Activated CD4-positive, alpha-beta memory T cell treated with anti-CD3 and anti-CD28 coated beads, Interleukin-2, amount 10 ng/mL, durations not matched to agents 7 days and 5 days (primary cell): ENCODE results near the gene ZDHHC20. TPM values are rescaled to one million over a fixed set of nuclear protein-coding genes. Genes with fewer than 3 reads are reported as not detected.

Experiments
- CTCF ChIA-PET: fragments of 350-600 bp; sonication (Branson Sonifier 250); formaldehyde crosslinking; loops from one replicate; lab custom pipeline; 2021; ENCODE audit warnings: antibody characterized with exemption, inconsistent platforms; lab: Charles Lee
- POLR2A ChIA-PET: fragments of 350-600 bp; sonication (Branson Sonifier 250); formaldehyde crosslinking; loops from one replicate; lab custom pipeline; 2021; ENCODE audit warnings: antibody characterized with exemption; lab: Charles Lee
- DNase-seq: peaks from one replicate; pipeline ENCODE4 v3.0.0-alpha.2; 2020
- H3K27ac Mint-ChIP-seq: one replicate; pipeline ENCODE4 v1.8.0; 2021; ENCODE audit warnings: mild to moderate bottlenecking, mixed read lengths
- H3K27me3 Mint-ChIP-seq: one replicate; pipeline ENCODE4 v1.8.0; 2021; ENCODE audit warnings: mixed read lengths
- H3K36me3 Mint-ChIP-seq: one replicate; pipeline ENCODE4 v1.8.0; 2021; ENCODE audit warnings: low read depth, mixed read lengths
- H3K4me1 Mint-ChIP-seq: one replicate; pipeline ENCODE4 v1.8.0; 2021; ENCODE audit warnings: mixed read lengths
- H3K4me3 Mint-ChIP-seq: one replicate; pipeline ENCODE4 v1.8.0; 2021; ENCODE audit warnings: mild to moderate bottlenecking, mixed read lengths
- H3K9me3 Mint-ChIP-seq: one replicate; pipeline ENCODE4 v1.8.0; 2021; ENCODE audit warnings: mixed read lengths
- total RNA-seq, 2 experiments: library from RNA; stranded (reverse); gene quantifications; one replicate each; pipeline ENCODE4 v1.2.3, GENCODE V29; 2021

ZDHHC20 gene
- total RNA-seq, 2 experiments from 2014 or later, result 92.0 to 103 TPM

DNA sequence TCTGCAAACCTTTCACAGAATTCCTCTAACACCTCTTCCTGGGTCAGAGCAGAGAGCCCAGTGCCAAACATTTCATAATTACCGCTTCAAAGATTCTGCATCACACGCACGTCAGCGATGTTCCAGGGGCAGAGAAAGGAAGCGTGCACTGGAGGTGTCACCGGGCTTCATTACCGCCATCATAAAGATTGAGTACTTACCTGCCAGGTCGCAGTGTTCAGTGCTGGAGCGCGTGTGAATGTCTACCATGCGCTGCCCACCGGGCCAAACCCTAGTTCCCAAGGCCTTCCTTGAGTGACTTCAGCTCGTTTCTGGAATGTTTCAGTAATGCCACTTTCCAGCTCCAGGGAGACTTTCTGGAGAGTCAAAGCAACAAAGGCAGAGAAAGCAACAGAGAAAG lies 104.4 kb downstream of the ZDHHC20 start:
- H3K36me3 Mint-ChIP-seq, result no peaks in the 10 kb centered on the region
- ChIA-PET POLR2A (no interaction called here), CTCF (no interaction called here)
- no peaks in the 10 kb centered on the region for H3K4me1 Mint-ChIP-seq
- H3K27me3 Mint-ChIP-seq, result no peaks in the 10 kb centered on the region
- no peak for DNase-seq
- no peak overlapping the region for H3K4me3 Mint-ChIP-seq
- no peak overlapping the region for H3K27ac Mint-ChIP-seq
- no peaks in the 10 kb centered on the region for H3K9me3 Mint-ChIP-seq

DNA sequence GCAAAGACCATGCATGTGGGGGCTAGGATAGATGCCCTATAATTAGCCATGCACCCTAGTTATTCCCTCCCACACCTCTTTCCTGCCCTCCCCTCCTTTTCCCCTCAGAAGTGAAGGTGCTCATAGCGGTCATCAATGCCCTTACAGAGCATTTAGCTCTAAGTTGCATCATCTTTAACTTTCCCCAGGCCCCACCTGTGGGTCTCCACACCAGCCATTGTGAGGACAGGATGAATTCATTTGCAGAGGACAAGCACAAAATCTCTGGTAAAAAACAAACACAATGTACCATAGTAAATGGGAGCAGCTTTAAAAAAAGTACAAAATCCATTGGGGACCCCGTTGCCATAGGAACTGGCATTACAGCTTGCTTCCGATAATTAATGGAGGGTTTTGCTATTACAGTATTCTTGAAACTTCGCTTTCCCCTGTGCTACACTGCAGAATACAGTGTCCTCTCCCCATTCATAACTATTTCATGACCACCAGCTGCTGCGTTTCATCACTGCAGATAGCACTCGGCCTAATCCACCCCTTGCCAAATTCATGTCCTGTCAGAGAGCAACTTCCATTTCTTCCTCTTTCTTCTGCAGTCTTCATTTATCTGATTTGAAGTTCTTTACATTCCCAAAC lies 110.5 kb downstream of the ZDHHC20 start:
- H3K27ac Mint-ChIP-seq, result no peak overlapping the region
- H3K27me3 Mint-ChIP-seq, result no peaks in the 10 kb centered on the region
- DNase-seq, result no peak
- no peaks in the 10 kb centered on the region for H3K36me3 Mint-ChIP-seq
- peaks cover 18% of the 10 kb centered on the region for H3K4me1 Mint-ChIP-seq
- no peak overlapping the region for H3K4me3 Mint-ChIP-seq
- no peaks in the 10 kb centered on the region for H3K9me3 Mint-ChIP-seq
- ChIA-PET CTCF (no interaction called here), POLR2A (no interaction called here)

DNA sequence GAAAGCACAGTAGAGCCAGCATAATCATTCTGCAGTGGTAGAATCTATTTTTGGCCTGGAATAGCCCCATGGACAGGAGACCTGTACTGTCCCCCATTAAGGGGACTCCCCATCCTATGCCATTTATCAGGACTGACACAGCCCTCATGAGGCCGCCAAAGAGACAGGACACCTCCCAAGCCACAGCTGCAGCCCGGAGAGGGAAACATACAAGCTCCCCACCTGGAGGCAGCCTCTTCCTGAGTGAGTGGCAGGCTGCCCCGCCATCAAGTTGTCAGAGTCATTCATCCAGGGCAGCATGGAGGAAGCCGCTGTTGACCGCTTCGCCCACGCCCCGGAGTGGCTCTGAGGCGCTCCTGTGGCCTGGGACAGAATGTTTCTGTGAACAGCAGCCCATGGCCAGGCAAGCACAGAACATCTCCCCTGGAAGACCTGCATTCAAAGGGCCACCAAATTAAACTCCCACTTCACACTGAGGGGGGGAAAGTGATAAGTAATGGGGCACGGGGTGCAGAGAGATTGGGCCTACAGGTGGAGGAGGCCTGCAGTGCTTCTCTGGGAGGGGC lies 111.3 kb downstream of the ZDHHC20 start:
- Mint-ChIP-seq H3K9me3 (no peaks in the 10 kb centered on the region), H3K27me3 (no peaks in the 10 kb centered on the region), H3K4me1 (peaks cover 23% of the 10 kb centered on the region), H3K27ac (no peak overlapping the region), H3K36me3 (no peaks in the 10 kb centered on the region), H3K4me3 (no peak overlapping the region)
- ChIA-PET CTCF (interaction anchor here (1.4 kb wide), 1 partner anchor 130 kb away, joined by 3 read pairs; no protein-coding TSS in a partner anchor), POLR2A (no interaction called here)
- no peak for DNase-seq

DNA sequence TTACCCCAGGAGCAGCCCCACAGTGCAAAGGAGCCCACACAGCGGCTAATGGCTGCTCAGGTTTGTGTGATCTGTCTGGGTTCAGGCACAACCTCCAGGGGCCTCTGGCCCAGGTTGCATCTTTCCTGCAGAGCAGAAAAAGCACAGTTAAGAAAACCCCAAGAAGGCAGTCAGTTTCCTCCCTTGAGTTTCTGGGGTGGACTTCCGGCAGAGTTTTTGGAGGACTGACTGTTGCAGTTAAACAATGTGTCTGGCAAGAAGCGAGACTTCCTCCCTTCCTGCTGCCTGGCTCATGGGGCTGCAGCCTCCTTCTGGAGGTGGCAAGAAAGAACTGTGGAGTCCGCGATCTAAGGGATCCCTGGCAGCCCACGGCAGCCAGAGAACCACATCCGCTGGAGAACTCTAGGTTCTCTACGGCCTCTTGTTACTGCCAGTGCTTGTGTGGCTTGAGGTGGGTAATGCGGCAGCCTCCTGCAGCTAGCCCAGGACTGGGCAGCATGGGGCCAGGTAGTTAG lies 114.4 kb downstream of the ZDHHC20 start:
- Mint-ChIP-seq H3K27me3 (no peaks in the 10 kb centered on the region), H3K4me3 (peak overlapping the region; percentile 67), H3K36me3 (no peaks in the 10 kb centered on the region), H3K9me3 (no peaks in the 10 kb centered on the region), H3K27ac (peak overlapping the region; percentile 86), H3K4me1 (peaks cover 31% of the 10 kb centered on the region)
- POLR2A ChIA-PET, result interaction anchor here (1.1 to 3.0 kb wide), 5 partner anchors 14 to 169 kb away, joined by 4 to 11 read pairs (median 5); partner anchors contain the start of genes MRPL57, SKA3 and ZDHHC20
- CTCF ChIA-PET, result interaction anchor here (0.6 to 3.0 kb wide), 3 partner anchors 47 to 133 kb away, joined by 3 to 30 read pairs (median 10); no protein-coding TSS in a partner anchor
- DNase-seq, result peak; percentile 64

DNA sequence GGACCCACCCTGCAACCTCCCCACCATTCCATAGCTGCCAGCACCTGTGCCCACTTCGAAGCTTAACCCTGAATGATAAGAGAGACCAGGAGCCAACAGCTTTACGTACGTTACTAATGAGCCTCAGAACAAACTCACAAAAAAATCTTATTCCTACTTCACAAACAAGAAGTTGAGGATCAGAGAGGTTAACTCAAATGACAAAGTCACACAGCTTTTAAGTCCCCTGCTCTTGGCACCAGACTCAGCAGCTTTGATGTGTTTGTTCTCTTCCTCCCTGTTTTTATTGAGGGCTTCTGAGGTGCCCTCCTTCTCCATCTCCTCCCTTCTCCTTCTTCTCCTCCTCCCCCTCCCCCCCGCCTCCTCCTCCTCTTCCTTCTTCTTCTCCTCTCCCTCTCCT lies 115.4 kb downstream of the ZDHHC20 start:
- no peak for DNase-seq
- H3K36me3 Mint-ChIP-seq, result no peaks in the 10 kb centered on the region
- ChIA-PET POLR2A (interaction anchor here (0.8 to 3.0 kb wide), 7 partner anchors 11 to 168 kb away, joined by 3 to 11 read pairs (median 5); partner anchors contain the start of genes MRPL57, SKA3 and ZDHHC20), CTCF (interaction anchor here (1.3 to 3.0 kb wide), 3 partner anchors 34 to 134 kb away, joined by 3 to 30 read pairs (median 10); no protein-coding TSS in a partner anchor)
- no peaks in the 10 kb centered on the region for H3K27me3 Mint-ChIP-seq
- peak overlapping the region; percentile 67 for H3K4me3 Mint-ChIP-seq
- peak overlapping the region; percentile 86 for H3K27ac Mint-ChIP-seq
- H3K4me1 Mint-ChIP-seq, result peaks cover 31% of the 10 kb centered on the region
- no peaks in the 10 kb centered on the region for H3K9me3 Mint-ChIP-seq

DNA sequence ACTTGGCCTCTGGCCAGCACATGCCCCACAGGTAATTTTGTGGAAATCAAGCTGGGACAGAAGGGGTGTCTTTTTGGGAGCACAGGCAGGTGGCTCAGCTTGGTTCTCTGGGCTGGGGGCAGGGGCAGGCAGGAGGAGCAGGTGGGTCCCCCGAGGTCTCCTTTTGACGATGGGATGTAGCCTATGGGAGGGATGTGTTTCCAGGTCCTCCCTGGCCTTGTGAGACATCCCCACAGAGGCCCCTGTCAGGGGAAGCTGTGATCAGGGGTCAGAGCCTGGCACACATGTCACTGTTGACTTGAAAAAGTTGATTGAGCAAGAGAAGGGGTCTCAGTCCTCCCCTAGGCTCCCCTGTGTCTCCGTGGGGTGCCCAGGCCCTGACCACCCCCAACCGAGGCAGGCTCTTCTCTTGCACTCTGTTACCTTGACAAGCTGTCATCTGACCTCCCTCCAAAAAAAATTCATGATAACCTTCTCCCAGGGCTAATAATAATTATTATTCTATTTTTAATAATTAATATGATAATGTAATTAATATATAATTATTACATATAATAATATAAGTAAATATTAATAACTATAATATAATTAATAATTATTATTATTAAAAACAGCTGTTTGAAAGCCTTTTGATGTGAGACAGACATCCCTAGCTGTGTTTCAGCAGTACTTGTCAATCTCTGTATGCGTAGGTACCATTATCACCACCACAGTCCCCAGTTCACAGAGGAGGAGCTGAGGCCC lies 116.2 kb downstream of the ZDHHC20 start:
- ChIA-PET CTCF (interaction anchor here (0.7 to 3.0 kb wide), 4 partner anchors 33 to 134 kb away, joined by 3 to 30 read pairs (median 7); no protein-coding TSS in a partner anchor), POLR2A (interaction anchor here (0.8 to 3.0 kb wide), 6 partner anchors 11 to 167 kb away, joined by 3 to 11 read pairs (median 6); partner anchors contain the start of genes MRPL57, SKA3 and ZDHHC20)
- H3K4me3 Mint-ChIP-seq, result peak overlapping the region; percentile 67
- H3K9me3 Mint-ChIP-seq, result no peaks in the 10 kb centered on the region
- H3K4me1 Mint-ChIP-seq, result peaks cover 31% of the 10 kb centered on the region
- H3K27ac Mint-ChIP-seq, result no peak overlapping the region
- no peaks in the 10 kb centered on the region for H3K27me3 Mint-ChIP-seq
- H3K36me3 Mint-ChIP-seq, result no peaks in the 10 kb centered on the region
- DNase-seq, result no peak

DNA sequence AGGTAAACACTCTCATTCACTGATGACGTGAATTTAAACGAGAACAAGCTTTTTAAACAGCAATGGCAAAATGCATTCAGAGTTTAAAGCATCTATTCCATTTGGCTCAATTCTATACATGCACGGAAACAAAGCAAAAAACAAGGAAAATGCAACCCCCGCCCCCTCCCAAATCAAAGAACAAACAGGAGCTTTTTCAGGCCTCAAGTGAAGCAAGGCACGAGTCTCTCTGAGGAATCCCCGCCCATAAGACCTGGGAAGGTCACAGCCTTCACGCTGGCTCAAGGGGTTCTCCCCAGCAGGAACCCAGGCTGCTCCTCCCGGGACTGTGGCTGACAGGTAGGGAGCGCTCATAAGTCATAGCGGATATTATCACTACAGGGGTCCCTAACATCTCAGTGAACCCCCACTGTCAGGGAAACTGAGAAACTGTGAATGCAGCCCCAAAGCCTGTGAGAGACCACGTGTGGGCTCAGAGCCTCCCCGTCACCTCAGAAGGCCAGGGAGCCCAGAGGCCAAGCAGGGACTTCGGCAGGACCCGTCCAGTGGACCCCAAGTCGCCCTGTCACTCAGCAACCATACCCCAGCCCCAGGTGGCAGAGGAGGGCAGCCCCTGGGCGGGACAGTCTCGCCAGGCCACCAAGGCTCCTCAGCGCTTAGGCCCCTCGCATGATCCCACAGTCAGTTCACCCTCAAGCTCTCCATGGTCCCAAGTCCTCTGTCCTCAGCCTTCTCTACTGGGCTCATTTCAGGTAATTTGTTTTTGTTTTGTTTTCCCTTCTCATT lies 117.3 kb downstream of the ZDHHC20 start:
- Mint-ChIP-seq H3K27me3 (no peaks in the 10 kb centered on the region), H3K9me3 (no peaks in the 10 kb centered on the region), H3K4me1 (peaks cover 31% of the 10 kb centered on the region), H3K27ac (no peak overlapping the region), H3K4me3 (no peak overlapping the region), H3K36me3 (no peaks in the 10 kb centered on the region)
- DNase-seq, result no peak
- POLR2A ChIA-PET, result interaction anchor here (1.2 to 2.5 kb wide), 2 partner anchors 11 to 14 kb away, joined by 3 to 11 read pairs; no protein-coding TSS in a partner anchor
- CTCF ChIA-PET, result interaction anchor here (1.1 kb wide), 1 partner anchor 136 kb away, joined by 3 read pairs; no protein-coding TSS in a partner anchor

DNA sequence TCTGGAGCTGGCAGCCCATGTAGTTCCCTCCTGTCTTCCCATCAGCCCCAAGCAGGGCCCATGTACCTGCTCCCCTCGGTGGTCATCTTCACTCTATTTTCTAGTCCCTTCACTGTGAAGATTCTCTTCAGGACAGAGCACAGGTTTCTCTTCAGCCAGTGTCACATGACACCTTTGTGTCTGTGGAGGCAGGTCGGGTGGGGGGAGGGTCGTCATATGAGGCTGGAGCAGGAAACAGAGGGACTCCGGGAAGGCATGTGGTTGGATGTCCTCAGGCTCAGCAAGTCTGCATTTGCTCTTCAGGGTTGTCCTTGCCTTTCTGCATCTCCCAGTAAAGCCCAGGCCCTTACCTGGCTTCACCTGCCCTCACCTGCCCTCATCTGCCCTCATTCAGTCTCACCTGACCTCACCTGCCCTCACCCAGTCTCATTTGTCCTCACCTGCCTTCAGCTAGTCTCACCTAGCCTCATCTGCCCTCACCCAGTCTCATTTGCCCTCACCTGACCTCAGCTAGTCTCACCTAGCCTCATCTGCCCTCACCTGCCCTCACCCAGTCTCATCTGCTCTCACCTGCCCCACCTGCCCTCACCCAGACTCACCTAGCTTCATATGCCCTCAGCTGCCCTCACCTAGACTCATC lies 120.3 kb downstream of the ZDHHC20 start:
- Mint-ChIP-seq H3K36me3 (no peaks in the 10 kb centered on the region), H3K4me1 (peaks cover 16% of the 10 kb centered on the region), H3K4me3 (no peak overlapping the region), H3K9me3 (no peaks in the 10 kb centered on the region), H3K27ac (no peak overlapping the region), H3K27me3 (no peaks in the 10 kb centered on the region)
- POLR2A ChIA-PET, result no interaction called here
- no peak for DNase-seq
- CTCF ChIA-PET, result no interaction called here

DNA sequence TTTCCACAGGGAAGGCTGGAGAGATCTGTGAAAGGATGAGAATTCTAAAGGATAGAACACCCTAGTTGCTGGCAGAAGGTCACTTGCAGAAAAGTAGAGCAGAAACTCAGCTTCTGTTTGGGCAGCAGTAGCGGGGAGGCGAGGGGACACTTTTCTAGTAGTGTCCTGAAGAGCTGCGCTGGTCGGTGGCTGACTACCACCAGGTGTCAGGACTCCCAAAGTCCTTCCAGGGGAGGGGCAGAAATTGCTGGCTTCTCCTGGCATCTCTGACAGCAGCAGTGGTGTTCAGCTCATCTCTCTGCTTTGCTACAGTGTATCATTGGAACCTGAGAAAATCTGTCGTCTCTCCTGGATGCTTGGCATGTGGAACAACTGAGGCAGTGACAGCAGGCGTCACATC lies 120.9 kb downstream of the ZDHHC20 start:
- Mint-ChIP-seq H3K4me3 (no peak overlapping the region), H3K27ac (no peak overlapping the region), H3K27me3 (no peaks in the 10 kb centered on the region), H3K36me3 (no peaks in the 10 kb centered on the region), H3K9me3 (no peaks in the 10 kb centered on the region), H3K4me1 (peaks cover 11% of the 10 kb centered on the region)
- POLR2A ChIA-PET, result no interaction called here
- CTCF ChIA-PET, result no interaction called here
- DNase-seq, result no peak

DNA sequence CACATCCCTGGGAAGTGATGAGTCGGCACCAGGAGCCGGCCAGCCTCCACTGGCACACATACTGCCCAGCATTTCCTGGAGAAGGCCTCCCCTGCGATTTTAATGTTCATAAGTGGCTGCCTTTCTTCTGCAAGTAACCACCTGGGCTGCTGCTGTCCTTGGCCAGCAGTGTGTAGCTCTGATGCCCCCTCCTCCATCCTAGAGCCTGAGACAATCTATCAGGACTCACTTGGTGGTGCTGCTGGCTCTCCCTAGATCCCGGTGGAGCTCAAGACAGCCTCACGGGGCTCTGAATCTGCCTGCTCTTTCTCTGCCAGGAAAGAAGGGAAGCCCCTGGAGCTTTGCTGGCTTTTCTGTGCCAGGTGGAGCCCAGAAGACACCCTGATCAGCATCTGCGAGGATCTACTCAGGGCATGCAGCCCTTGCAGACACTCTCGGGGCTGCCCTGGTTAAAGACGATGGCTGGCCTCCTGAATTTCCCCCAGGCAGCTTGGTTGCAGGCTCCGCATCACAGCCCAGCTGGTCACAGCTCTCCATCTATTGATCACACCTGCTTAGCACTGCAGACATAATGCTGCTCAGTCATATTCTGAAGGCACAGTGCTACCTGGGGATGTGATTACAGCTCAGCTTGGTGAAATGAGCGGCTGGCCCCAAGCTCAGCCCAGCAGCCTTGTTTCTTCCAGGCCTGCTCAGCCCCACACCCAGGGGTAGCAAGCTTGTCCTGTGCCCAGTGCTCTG lies 122.3 kb downstream of the ZDHHC20 start:
- Mint-ChIP-seq H3K4me3 (no peak overlapping the region), H3K27me3 (no peaks in the 10 kb centered on the region), H3K4me1 (peaks cover 11% of the 10 kb centered on the region), H3K9me3 (no peaks in the 10 kb centered on the region), H3K36me3 (no peaks in the 10 kb centered on the region), H3K27ac (no peak overlapping the region)
- ChIA-PET POLR2A (no interaction called here), CTCF (no interaction called here)
- DNase-seq, result no peak

DNA sequence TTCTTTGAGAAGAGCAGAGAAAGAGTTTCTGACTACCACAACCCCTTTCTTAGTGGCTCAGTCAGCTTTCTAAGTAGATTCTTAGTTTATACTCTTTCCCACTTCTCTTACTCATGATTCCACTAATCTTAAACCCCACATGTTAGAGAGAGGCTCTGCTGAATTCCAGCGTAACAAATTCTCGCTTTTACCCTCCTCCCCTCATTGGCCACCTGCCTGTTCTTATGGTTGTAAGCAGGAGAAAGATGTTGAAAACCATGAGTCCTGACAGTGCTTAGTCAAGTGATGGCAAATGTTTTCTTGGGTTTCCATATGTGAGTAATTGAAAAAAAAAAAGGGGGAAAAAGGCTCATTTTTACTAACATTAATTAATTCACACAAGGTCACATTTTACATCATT lies 125.9 kb downstream of the ZDHHC20 start:
- CTCF ChIA-PET, result no interaction called here
- H3K27ac Mint-ChIP-seq, result no peak overlapping the region
- peaks cover 2% of the 10 kb centered on the region for H3K36me3 Mint-ChIP-seq
- H3K27me3 Mint-ChIP-seq, result no peaks in the 10 kb centered on the region
- no peak overlapping the region for H3K4me3 Mint-ChIP-seq
- POLR2A ChIA-PET, result interaction anchor here (1.7 kb wide), 1 partner anchor 10 kb away, joined by 6 read pairs; no protein-coding TSS in a partner anchor
- H3K4me1 Mint-ChIP-seq, result peaks cover 40% of the 10 kb centered on the region
- no peaks in the 10 kb centered on the region for H3K9me3 Mint-ChIP-seq
- DNase-seq, result no peak
